BLaER1 (cell line): ENCODE measurements around the gene CLGN.

Experiments
- H3K27ac ChIP-seq: shearing (Covaris generic); formaldehyde crosslinking; 2 replicates; pipeline ENCODE4 v1.8.1; 2022
- H3K27me3 ChIP-seq: shearing (Covaris generic); formaldehyde crosslinking; 2 replicates; pipeline ENCODE4 v1.8.1; 2022
- H3K36me3 ChIP-seq: shearing (Covaris generic); formaldehyde crosslinking; 2 replicates; pipeline ENCODE4 v1.8.1; 2022
- H3K4me1 ChIP-seq: shearing (Covaris generic); formaldehyde crosslinking; 2 replicates; pipeline ENCODE4 v1.8.1; 2022
- H3K4me2 ChIP-seq: shearing (Covaris generic); formaldehyde crosslinking; 2 replicates; pipeline ENCODE4 v1.8.1; 2022
- H3K4me3 ChIP-seq: shearing (Covaris generic); formaldehyde crosslinking; 2 replicates; pipeline ENCODE4 v1.8.1; 2022
- H3K9ac ChIP-seq: shearing (Covaris generic); formaldehyde crosslinking; 2 replicates; pipeline ENCODE4 v1.8.1; 2022
- H3K9me3 ChIP-seq: shearing (Covaris generic); formaldehyde crosslinking; 2 replicates; pipeline ENCODE4 v1.8.1; 2022
- H4K20me1 ChIP-seq: shearing (Covaris generic); formaldehyde crosslinking; 2 replicates; pipeline ENCODE4 v1.8.1; 2022
- Cebpa-rat ChIP-seq: shearing (Covaris generic); IDR thresholded peaks from 2 replicates; pipeline ENCODE4 v1.8.1; 2022

The CLGN gene

DNA sequence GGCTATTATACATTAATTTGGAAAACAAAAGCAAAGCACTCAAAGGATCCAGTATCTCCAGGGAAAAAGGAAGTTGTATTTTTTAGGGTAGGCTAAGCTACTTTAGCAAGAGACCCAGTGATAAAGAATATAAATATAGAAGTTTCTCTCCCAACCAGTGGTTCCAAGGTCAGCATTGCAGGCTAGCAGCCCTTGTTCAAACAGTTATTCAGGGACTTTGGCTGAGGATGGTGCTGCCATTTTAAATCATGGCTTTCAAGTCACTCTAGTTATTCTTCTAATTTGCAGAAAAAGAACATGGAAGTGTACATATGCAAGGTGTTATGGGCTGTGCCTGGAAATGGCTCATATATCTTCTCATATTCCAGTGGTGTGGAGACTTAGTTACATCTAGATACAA lies 44.7 kb downstream of the CLGN start:
- Histone ChIP-seq H3K9ac (no peak overlapping the region), H3K4me2 (no peak overlapping the region), H3K4me3 (no peak overlapping the region), H3K9me3 (no peaks in the 10 kb centered on the region), H3K4me1 (no peaks in the 10 kb centered on the region), H3K27me3 (no peaks in the 10 kb centered on the region), H4K20me1 (peaks cover 12% of the 10 kb centered on the region; the same call in 1 of the 2 replicates), H3K27ac (no peak overlapping the region), H3K36me3 (peaks cover 45% of the 10 kb centered on the region)
- TF ChIP-seq Cebpa-rat = no peak

DNA sequence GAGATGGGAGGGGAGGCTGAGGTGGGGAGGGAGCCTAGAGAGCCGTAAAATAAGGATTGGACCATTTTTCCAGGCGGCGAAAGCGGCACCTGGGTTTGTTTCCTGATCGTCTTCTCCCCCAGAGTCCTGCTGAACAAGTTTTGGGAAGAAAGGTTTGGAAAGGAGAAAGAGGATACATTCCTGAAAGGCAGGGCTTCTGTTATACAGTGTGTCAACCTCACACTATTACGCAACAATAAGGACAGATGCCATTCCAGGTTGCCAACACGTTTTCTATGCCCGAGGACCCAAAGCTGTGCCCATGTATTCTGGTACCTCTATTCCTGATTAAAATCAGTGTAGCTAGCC lies 53.3 kb downstream of the CLGN start:
- Histone ChIP-seq H3K4me2 (peak overlapping the region; percentile 85), H3K4me3 (peak overlapping the region; percentile 97), H3K4me1 (peaks cover 38% of the 10 kb centered on the region), H3K27me3 (no peaks in the 10 kb centered on the region), H4K20me1 (peaks cover 43% of the 10 kb centered on the region), H3K27ac (peak overlapping the region; percentile 83), H3K9ac (peak overlapping the region; percentile 90), H3K36me3 (peaks cover 2% of the 10 kb centered on the region; the same call in 1 of the 2 replicates), H3K9me3 (no peaks in the 10 kb centered on the region)
- TF ChIP-seq Cebpa-rat = peak; percentile 99

DNA sequence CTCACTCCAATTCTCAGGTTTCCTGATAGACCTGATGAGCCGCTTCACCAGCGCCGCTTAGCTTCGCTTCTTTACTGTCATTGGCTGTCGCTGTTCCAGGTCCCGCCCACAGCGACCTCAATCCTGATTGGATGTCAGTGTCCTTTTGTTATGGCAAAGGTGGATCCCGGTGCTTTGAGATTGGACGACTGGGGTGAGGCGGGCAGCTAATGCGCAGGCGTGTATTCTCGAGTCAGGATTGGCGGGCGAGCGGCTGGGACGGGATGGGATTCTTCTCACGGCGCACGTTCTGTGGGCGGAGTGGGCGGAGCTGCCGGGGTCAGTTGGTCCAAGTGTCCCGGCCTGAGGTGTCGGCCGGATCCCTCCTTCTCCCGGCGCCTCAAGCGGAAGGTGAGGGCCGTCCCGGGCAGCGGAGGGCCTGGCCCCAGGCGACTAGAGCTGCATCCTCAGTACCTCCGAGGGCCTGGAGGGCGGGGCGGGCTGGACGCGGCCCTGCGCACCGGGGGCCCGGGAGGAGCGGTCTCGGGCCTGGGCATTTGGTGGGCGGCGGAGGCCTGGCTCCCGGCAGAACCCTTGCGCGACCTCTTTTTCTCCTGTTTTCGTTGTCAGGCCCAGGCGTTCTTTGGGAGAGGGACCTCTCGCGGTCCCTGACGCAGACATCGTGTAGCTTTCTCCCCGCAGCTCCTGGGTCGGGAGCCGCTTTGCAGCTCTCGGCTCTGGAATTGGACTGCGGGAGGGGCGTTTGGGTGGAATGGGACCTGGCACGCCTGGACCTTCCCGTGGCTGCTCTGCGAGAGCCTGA lies 53.9 kb downstream of the CLGN start, which contains the start of gene SCOC:
TSS of gene SCOC (plus strand) at position 319 of the 802 bp plus-strand sequence. CDS start 5,525 bp downstream, outside the sequence.
- peak within 1 kb of the TSS; percentile 97 for H3K4me3 ChIP-seq
- H4K20me1 ChIP-seq = peaks cover 42% of the 10 kb centered on the region
- H3K4me1 ChIP-seq = peaks cover 38% of the 10 kb centered on the region
- peak within 1 kb of the TSS; percentile 83 for H3K27ac ChIP-seq
- H3K9me3 ChIP-seq = no peaks in the 10 kb centered on the region
- peak within 1 kb of the TSS; percentile 85 for H3K4me2 ChIP-seq
- H3K27me3 ChIP-seq = no peaks in the 10 kb centered on the region
- TF ChIP-seq Cebpa-rat = no peak
- peak within 1 kb of the TSS; percentile 90 for H3K9ac ChIP-seq
- H3K36me3 ChIP-seq = no peaks in the 10 kb centered on the region

DNA sequence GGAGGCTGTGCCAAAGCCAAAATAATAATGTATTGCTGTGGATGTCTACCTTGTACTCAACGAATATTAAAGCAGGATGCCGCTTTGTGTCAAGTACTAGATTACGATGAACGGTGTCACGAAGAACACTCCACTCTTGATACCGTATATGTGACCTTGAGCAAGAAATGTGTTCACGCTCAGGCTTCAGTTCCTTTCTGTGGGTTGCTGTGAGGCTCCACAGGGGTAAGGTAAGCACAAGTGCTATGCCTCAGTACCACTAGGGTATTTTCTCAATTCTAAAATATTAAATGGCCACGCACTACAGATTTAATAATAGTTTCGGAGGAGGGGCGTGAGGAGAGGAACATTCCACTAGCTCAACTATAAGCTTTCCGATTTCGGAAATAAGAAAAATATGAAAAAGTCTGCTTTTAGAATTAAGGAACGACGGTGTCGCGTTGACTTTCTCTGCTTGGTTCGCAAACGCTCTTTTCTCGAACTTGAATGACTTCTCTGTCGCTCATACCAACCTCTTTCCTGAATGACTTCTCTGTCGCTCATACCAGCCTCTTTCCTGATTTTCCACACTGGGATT lies 54.6 kb downstream of the CLGN start:
- Histone ChIP-seq H3K9ac (peak overlapping the region; percentile 90), H3K4me3 (peak overlapping the region; percentile 97), H3K4me1 (peaks cover 38% of the 10 kb centered on the region), H3K27me3 (no peaks in the 10 kb centered on the region), H4K20me1 (peaks cover 42% of the 10 kb centered on the region), H3K4me2 (peak overlapping the region; percentile 61), H3K27ac (peak overlapping the region; percentile 73), H3K36me3 (no peaks in the 10 kb centered on the region), H3K9me3 (no peaks in the 10 kb centered on the region)
- TF ChIP-seq Cebpa-rat = no peak

DNA sequence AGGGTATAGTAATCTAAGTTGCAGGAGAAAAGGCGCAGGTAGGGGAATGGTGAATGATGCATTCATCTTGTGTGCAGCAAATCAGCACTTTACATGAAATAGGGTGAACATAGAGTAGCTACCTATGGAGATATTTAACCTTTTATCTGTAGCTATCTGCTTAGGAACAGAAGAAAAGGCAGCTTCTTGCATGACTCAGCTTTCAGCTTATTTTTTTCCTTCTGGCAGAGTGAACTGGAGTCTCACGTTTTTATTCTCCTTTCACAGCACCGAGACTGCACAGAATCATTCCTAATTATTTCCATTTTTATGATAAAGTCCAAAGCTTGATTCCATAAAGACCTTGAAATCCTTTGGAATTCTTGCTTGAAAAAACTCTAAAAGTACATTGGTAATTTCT lies 58.8 kb downstream of the CLGN start:
- no peak for TF ChIP-seq Cebpa-rat
- Histone ChIP-seq H3K27ac (no peak overlapping the region), H3K9ac (no peak overlapping the region), H3K4me1 (peaks cover 8% of the 10 kb centered on the region; the same call in 1 of the 2 replicates), H4K20me1 (peaks cover 1% of the 10 kb centered on the region; the same call in 1 of the 2 replicates), H3K9me3 (no peaks in the 10 kb centered on the region), H3K4me2 (no peak overlapping the region), H3K4me3 (no peak overlapping the region), H3K36me3 (no peaks in the 10 kb centered on the region), H3K27me3 (no peaks in the 10 kb centered on the region)

DNA sequence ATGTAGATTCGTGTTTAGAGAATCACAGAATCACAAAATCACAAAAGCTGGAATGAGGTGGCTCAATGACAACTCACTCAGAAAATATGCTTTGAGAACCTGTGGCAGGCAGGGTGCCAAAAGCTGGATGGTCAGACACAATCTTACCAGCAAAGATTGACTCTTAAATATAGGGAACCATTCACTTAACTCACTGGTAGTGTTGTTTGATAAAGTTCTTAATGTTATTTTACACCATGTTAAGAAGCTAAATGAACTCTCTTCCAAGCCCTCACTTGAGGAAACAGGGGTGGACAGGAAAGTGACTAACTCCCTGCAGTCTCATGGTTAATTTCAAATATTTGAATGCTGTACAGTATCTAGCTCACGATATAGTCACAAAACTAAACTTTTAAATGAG lies 59.7 kb downstream of the CLGN start:
- no peaks in the 10 kb centered on the region for H3K27me3 ChIP-seq
- no peak overlapping the region for H3K27ac ChIP-seq
- H3K9ac ChIP-seq = no peak overlapping the region
- no peaks in the 10 kb centered on the region for H4K20me1 ChIP-seq
- no peak for TF ChIP-seq Cebpa-rat
- H3K36me3 ChIP-seq = no peaks in the 10 kb centered on the region
- no peak overlapping the region for H3K4me2 ChIP-seq
- H3K9me3 ChIP-seq = no peaks in the 10 kb centered on the region
- peaks cover 8% of the 10 kb centered on the region; the same call in 1 of the 2 replicates for H3K4me1 ChIP-seq
- no peak overlapping the region for H3K4me3 ChIP-seq

DNA sequence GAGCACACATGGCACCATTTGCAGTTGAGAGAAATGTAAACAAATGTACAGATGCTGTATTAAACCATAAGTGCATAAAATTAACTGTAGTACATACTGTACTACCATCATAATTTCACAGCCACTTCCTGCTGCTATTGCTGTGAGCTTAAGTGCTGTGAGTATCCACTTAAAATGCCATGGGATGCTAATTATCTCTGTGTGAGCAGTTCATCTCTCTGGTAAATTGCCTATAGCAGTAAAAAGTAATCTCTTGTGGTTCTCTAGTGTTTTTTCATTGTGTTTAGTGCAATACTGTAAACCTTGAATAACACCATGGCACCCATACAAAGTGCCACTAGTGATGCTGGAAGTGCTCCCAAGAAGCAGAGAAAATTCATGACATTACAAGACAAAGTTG lies 63.9 kb downstream of the CLGN start:
- Histone ChIP-seq H3K27ac (no peak overlapping the region), H3K4me3 (no peak overlapping the region), H3K9ac (no peak overlapping the region), H3K36me3 (no peaks in the 10 kb centered on the region), H4K20me1 (no peaks in the 10 kb centered on the region), H3K4me1 (peaks cover 14% of the 10 kb centered on the region), H3K27me3 (no peaks in the 10 kb centered on the region), H3K4me2 (no peak overlapping the region), H3K9me3 (no peaks in the 10 kb centered on the region)
- no peak for TF ChIP-seq Cebpa-rat

DNA sequence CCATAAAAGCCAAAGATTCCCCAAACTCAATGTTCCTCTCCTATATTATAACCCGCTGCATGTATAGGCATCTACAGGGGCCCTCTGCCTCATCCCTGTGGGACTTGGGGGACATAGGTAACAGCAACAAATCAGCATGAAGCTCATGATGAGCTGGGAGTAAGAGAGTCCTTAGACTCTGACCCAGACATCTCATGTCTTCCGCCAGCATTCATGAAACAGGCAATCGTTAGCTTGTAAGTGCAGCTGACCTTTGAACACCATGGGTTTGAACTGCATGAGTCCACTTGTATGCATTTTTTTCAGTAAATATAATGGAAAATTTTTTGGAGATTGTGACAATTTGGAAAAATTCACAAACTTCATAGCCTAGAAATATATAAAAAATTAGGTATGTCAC lies 64.4 kb downstream of the CLGN start:
- no peak overlapping the region for H3K9ac ChIP-seq
- TF ChIP-seq Cebpa-rat = no peak
- no peaks in the 10 kb centered on the region for H3K36me3 ChIP-seq
- no peaks in the 10 kb centered on the region for H3K9me3 ChIP-seq
- no peak overlapping the region for H3K4me2 ChIP-seq
- H3K4me3 ChIP-seq = no peak overlapping the region
- H3K27ac ChIP-seq = no peak overlapping the region
- peaks cover 19% of the 10 kb centered on the region for H3K4me1 ChIP-seq
- H4K20me1 ChIP-seq = no peaks in the 10 kb centered on the region
- H3K27me3 ChIP-seq = no peaks in the 10 kb centered on the region

DNA sequence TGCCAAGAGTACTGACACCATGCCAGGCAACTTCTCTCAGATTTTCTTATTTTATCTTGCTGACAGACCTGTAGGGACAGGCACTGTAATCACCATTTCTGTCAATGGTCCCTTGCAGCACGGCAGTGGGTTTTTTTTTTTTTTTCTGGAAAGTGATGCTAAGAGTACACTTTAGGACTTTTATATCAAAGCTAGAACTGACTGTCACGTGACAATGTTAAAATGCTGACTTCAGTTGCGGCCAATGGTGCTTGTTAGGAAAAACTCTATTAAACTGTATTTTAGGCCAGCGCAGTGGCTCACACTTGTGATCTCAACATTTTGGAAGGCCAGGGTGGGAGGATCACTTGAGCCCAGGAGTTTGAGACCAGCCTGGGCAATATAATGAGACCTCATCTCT lies 66.3 kb downstream of the CLGN start:
- Histone ChIP-seq H3K4me3 (no peak overlapping the region), H4K20me1 (no peaks in the 10 kb centered on the region), H3K27me3 (no peaks in the 10 kb centered on the region), H3K27ac (no peak overlapping the region), H3K36me3 (no peaks in the 10 kb centered on the region), H3K9me3 (no peaks in the 10 kb centered on the region), H3K4me1 (peaks cover 19% of the 10 kb centered on the region), H3K4me2 (no peak overlapping the region), H3K9ac (no peak overlapping the region)
- no peak for TF ChIP-seq Cebpa-rat
